ENCODE measurements around the gene HSPBP1. TPM values are rescaled to one million over a fixed set of nuclear protein-coding genes. Genes with fewer than 3 reads are reported as not detected.
A peak's percentile ranks its signal among the peaks of the same experiment; 100 is the strongest.

The HSPBP1 gene
- total and polyA plus RNA-seq, 9 of the 15 experiments (the other 6 are each of a cell fraction or from before 2014, with no cell fraction given) = 0.83 to 81.3 (median 21.8) TPM

DNA sequence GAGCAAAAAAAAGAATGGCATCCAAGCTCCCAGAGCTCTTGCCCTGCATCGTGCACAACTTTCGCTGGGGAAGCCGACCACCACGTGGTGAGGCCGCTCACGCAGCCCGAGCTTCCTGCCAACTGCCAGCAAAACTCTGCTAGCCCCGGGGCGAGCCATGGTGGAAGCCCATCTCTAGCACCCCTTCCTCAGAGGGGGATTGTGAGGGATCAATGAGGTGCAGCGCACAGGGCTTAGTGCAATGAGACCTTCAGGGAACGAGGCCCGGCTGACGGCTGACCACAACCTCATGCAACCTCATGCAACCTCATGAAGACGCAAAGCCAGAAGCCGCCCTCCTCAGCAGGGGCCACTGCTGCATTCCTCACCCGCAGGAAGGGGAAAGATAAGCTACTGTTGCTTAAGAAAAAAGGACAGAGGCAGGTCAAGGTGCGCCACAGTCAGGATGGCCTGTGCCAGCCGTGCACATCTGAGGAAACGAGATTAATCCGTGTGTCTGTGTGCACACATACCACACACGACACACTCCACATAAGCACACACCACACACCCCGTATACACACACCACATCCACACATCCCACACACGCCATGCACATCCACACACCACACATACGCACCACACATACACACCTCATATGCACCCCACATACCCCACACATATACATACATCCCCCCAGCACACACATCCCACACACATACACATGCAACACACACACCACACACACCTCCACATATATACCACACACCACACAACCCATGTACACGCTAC is 9.6 kb downstream of the HSPBP1 start (continued):
- peak; percentile 26; the same call in 1 of the 2 replicates for TF ChIP-seq SMARCE1 (IDR thresholded peaks at IDR 0.05)
- peak; percentile 60; the same call in 1 of the 2 replicates for TF ChIP-seq ZNF644 (tag; IDR thresholded peaks at IDR 0.05; ENCODE audit: low read depth)
- TF ChIP-seq, protein P1, sequence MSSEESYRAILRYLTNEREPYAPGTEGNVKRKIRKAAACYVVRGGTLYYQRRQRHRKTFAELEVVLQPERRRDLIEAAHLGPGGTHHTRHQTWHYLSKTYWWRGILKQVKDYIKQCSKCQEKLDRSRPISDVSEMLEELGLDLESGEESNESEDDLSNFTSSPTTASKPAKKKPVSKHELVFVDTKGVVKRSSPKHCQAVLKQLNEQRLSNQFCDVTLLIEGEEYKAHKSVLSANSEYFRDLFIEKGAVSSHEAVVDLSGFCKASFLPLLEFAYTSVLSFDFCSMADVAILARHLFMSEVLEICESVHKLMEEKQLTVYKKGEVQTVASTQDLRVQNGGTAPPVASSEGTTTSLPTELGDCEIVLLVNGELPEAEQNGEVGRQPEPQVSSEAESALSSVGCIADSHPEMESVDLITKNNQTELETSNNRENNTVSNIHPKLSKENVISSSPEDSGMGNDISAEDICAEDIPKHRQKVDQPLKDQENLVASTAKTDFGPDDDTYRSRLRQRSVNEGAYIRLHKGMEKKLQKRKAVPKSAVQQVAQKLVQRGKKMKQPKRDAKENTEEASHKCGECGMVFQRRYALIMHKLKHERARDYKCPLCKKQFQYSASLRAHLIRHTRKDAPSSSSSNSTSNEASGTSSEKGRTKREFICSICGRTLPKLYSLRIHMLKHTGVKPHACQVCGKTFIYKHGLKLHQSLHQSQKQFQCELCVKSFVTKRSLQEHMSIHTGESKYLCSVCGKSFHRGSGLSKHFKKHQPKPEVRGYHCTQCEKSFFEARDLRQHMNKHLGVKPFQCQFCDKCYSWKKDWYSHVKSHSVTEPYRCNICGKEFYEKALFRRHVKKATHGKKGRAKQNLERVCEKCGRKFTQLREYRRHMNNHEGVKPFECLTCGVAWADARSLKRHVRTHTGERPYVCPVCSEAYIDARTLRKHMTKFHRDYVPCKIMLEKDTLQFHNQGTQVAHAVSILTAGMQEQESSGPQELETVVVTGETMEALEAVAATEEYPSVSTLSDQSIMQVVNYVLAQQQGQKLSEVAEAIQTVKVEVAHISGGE (CRISPR knock-in tag; IDR thresholded peaks at IDR 0.05) = no peak
- TF ChIP-seq BRD4 (IDR thresholded peaks at IDR 0.05) = peak; percentile 60; the same call in 1 of the 2 replicates
- TF ChIP-seq, protein P2, sequence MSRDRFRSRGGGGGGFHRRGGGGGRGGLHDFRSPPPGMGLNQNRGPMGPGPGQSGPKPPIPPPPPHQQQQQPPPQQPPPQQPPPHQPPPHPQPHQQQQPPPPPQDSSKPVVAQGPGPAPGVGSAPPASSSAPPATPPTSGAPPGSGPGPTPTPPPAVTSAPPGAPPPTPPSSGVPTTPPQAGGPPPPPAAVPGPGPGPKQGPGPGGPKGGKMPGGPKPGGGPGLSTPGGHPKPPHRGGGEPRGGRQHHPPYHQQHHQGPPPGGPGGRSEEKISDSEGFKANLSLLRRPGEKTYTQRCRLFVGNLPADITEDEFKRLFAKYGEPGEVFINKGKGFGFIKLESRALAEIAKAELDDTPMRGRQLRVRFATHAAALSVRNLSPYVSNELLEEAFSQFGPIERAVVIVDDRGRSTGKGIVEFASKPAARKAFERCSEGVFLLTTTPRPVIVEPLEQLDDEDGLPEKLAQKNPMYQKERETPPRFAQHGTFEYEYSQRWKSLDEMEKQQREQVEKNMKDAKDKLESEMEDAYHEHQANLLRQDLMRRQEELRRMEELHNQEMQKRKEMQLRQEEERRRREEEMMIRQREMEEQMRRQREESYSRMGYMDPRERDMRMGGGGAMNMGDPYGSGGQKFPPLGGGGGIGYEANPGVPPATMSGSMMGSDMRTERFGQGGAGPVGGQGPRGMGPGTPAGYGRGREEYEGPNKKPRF (IDR thresholded peaks at IDR 0.05; ENCODE audit: low read depth, low read length) = no peak
- TF ChIP-seq JUNB (CRISPR knock-in tag; conservative IDR thresholded peaks at IDR 0.05) = no peak
- peak; percentile 54 for TF ChIP-seq GABPA (tag; conservative IDR thresholded peaks at IDR 0.05; ENCODE audit: low read depth)
- TF ChIP-seq, protein P3, sequence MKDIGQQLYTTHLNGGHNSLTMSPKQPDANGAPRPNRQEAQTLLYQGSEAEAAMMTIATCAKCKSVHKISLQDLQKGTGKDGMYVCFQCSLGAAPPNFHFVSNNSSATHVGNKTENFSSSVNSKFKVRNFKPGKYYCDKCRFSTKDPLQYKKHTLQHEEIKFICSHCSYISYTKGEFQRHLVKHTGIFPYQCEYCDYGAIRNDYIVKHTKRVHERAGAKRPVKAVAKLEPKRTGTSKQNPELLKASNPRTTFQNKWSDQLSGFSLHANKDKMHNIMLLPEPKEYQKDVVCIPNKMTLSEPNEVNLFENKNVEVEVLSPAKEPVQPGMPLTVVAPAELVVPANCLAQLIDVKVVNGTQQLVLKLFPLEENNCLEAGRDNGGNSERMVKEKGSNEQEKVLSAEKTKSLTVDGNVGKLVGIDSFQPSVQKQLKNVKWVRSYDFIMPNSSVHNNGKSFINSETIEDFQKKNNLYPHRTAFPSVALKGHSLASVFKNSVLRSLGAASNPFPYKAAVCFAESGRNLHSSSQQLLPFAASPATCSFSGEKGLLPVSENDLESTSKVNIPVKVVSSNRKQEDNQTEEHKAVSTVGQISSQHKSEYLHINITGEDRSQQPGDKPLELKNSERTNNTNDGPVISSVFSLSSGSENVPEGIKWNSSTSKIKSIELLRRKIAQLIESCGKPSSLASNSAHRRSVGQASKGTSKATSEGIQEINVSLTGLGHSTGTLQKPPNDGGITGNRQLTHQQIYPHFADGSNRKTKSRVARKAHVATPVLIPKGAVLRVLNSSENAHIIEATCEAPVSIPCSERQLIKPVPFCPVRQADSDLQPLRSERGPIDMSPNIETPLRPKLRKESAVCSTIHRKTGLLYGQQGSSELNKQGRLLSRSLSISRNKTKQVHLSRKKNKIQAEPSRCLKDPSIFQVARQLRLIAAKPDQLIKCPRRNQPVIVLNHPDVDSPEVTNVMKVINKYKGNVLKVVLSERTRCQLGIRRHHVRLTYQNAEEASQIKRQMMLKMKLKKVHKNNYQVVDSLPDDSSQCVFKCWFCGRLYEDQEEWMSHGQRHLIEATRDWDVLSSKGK (CRISPR knock-in tag; IDR thresholded peaks at IDR 0.05) = no peak
- TF ChIP-seq, protein P4, sequence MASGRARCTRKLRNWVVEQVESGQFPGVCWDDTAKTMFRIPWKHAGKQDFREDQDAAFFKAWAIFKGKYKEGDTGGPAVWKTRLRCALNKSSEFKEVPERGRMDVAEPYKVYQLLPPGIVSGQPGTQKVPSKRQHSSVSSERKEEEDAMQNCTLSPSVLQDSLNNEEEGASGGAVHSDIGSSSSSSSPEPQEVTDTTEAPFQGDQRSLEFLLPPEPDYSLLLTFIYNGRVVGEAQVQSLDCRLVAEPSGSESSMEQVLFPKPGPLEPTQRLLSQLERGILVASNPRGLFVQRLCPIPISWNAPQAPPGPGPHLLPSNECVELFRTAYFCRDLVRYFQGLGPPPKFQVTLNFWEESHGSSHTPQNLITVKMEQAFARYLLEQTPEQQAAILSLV (tag; IDR thresholded peaks at IDR 0.05) = peak; percentile 69
- no peak for TF ChIP-seq TCF7L2 (IDR thresholded peaks at IDR 0.05; ENCODE audit: low read depth, low read length)
- no peak for TF ChIP-seq ZNF408 (CRISPR knock-in tag; IDR thresholded peaks at IDR 0.05; ENCODE audit: low read depth)
- no peak for TF ChIP-seq ZNF445 (CRISPR knock-in tag; IDR thresholded peaks at IDR 0.05; ENCODE audit: low read depth)
- peak; percentile 26; the same call in 1 of the 2 replicates for TF ChIP-seq JUN (IDR thresholded peaks at IDR 0.05; ENCODE audit: borderline replicate concordance, low read depth, low read length)
- TF ChIP-seq JUN (CRISPR knock-in tag; IDR thresholded peaks at IDR 0.05; ENCODE audit: borderline replicate concordance) = peak; percentile 73; the same call in 1 of the 2 replicates
- TF ChIP-seq POLR2B (IDR thresholded peaks at IDR 0.05; ENCODE audit: low read depth, partially characterized antibody) = peak; percentile 21
- TF ChIP-seq NRF1 (conservative IDR thresholded peaks at IDR 0.05 in 1 of 2, IDR thresholded peaks at IDR 0.05 in 1 of 2) = peak in 1 of 2 experiments; percentile 47; a peak in 2 of 4 replicates
